Measurements from ENCODE around the gene EIF1AX.

GRCh38 chrX:20111271-20111670, 30.4 kb downstream of the EIF1AX start:
- TF ChIP-seq EZH2 (IDR thresholded peaks at IDR 0.05; ENCODE audit: borderline replicate concordance, insufficient read depth, low read length, poor library complexity, severe bottlenecking) (no peak), CTCF (IDR thresholded peaks at IDR 0.05; ENCODE audit: poor library complexity, severe bottlenecking) (no peak), TAF1 (IDR thresholded peaks at IDR 0.05; ENCODE audit: low read depth) (no peak), POLR2AphosphoS5 (IDR thresholded peaks at IDR 0.05) (no peak), REST (IDR thresholded peaks at IDR 0.05; ENCODE audit: borderline replicate concordance) (no peak)
